GM10248 (cell line): ENCODE data around the gene PARP15.

ENCODE experiments used
- CTCF ChIA-PET: fragments of 300-600 bp; sonication (Branson Sonifier 250); formaldehyde crosslinking; extraction: SDS; loops from one replicate; lab custom pipeline; 2021; ENCODE audit warnings: antibody characterized with exemption; lab: Yijun Ruan, JAX
- POLR2A ChIA-PET: fragments of 350-650 bp; sonication (Branson Sonifier 250); formaldehyde crosslinking; extraction: SDS; loops from one replicate; lab custom pipeline; 2020; ENCODE audit warnings: antibody characterized with exemption; lab: Yijun Ruan, JAX
- DNase-seq: peaks from one replicate; pipeline ENCODE4 v3.0.0; 2012; ENCODE audit errors: extremely low spot score
- CTCF ChIP-seq: IDR thresholded peaks from 2 replicates; pipeline ENCODE4 v1.5.1; 2012; ENCODE audit warnings: mild to moderate bottlenecking, low read depth; ENCODE audit errors: extremely low read depth, missing control alignments, control extremely low read depth

PARP15 gene

GRCh38 chr3:122627301-122627700 is 49.9 kb downstream of the PARP15 start:
- CTCF ChIA-PET: interaction anchor here (1.3 to 4.8 kb wide), 5 partner anchors 8 to 69 kb away, joined by 3 to 30 read pairs (median 12); no protein-coding TSS in a partner anchor
- POLR2A ChIA-PET: no interaction called here
- DNase-seq: no peak
- TF ChIP-seq CTCF: no peak

- CTCF ChIA-PET: interaction anchor here (1.0 to 4.8 kb wide), 7 partner anchors 9 to 244 kb away, joined by 3 to 30 read pairs (median 4); partner anchors contain the start of gene FAM162A
- DNase-seq: no peak
- POLR2A ChIA-PET: no interaction called here
- no peak for TF ChIP-seq CTCF
These were observed 51.1 kb downstream of the PARP15 start for GRCh38 chr3:122628567-122628966.

- CTCF ChIA-PET: interaction anchor here (1.0 to 4.8 kb wide), 7 partner anchors 10 to 246 kb away, joined by 3 to 30 read pairs (median 4); partner anchors contain the start of gene FAM162A
- DNase-seq: no peak
- POLR2A ChIA-PET: interaction anchor here (0.8 kb wide), 1 partner anchor 571 kb away, joined by 3 read pairs; no protein-coding TSS in a partner anchor
- no peak for TF ChIP-seq CTCF
These were observed 52.3 kb downstream of the PARP15 start for GRCh38 chr3:122629763-122630162.

GRCh38 chr3:122635789-122636188 is 58.3 kb downstream of the PARP15 start:
- POLR2A ChIA-PET: no interaction called here
- TF ChIP-seq CTCF: no peak
- DNase-seq: no peak
- CTCF ChIA-PET: interaction anchor here (0.8 to 2.0 kb wide), 4 partner anchors 15 to 76 kb away, joined by 3 to 6 read pairs (median 6); no protein-coding TSS in a partner anchor

- DNase-seq: no peak
- ChIA-PET POLR2A (no interaction called here), CTCF (interaction anchor here (1.1 to 1.6 kb wide), 3 partner anchors 12 to 42 kb away, joined by 5 to 6 read pairs (median 5); no protein-coding TSS in a partner anchor)
- TF ChIP-seq CTCF: no peak
These were observed 59.2 kb downstream of the PARP15 start for GRCh38 chr3:122636697-122637096.

- ChIA-PET POLR2A (no interaction called here), CTCF (interaction anchor here (0.8 to 2.6 kb wide), 9 partner anchors 10 to 47 kb away, joined by 3 to 12 read pairs (median 4); no protein-coding TSS in a partner anchor)
These were observed 63.1 kb downstream of the PARP15 start for GRCh38 chr3:122640437-122640999.

More at GRCh38 chr3:122640437-122640999, 63.1 kb downstream of the PARP15 start:
- no peak for DNase-seq
- TF ChIP-seq CTCF: no peak
